GM13976 (cell line): ENCODE measurements around the gene CKLF.

Source experiments
- DNase-seq: peaks from one replicate; pipeline ENCODE4 v3.0.0; 2012; ENCODE audit warnings: low spot score
- in situ Hi-C: fragments of 300-500 bp; cut with MboI; formaldehyde crosslinking; loops from one replicate; pipeline ENCODE4 v1.12.0; 2022; ENCODE audit warnings: low sequenced_read_pairs, mixed read lengths, inconsistent platforms; ENCODE audit not compliant: unreplicated experiment
- TF ChIP-seq, protein P1 (sequence below): IDR thresholded peaks from 2 replicates; pipeline ENCODE4 v1.5.1; 2012; ENCODE audit warnings: borderline replicate concordance, mild to moderate bottlenecking; ENCODE audit not compliant: insufficient read depth; ENCODE audit errors: extremely low read depth, missing control alignments, control extremely low read depth

The CKLF gene

DNA sequence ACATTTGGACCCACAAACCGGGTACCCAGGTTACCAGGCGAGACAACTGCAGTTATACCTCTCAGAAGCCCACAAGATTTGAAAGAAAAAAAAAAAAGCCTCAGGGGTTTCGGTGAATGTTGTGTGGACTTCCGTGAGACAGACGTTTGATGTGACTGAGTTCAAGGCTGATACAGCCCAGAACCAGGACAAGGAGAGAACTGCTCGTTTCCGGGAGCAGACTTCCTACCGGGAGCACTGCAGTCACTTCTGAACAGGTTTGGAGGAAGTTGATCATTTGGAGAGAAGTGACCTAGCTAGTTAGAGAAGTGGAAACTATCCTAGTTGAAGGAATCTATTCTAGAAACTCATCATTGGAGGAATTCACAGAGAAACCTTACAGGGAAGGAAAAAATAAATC is 847 bp downstream of the CKLF start:
- TF ChIP-seq, protein P1, sequence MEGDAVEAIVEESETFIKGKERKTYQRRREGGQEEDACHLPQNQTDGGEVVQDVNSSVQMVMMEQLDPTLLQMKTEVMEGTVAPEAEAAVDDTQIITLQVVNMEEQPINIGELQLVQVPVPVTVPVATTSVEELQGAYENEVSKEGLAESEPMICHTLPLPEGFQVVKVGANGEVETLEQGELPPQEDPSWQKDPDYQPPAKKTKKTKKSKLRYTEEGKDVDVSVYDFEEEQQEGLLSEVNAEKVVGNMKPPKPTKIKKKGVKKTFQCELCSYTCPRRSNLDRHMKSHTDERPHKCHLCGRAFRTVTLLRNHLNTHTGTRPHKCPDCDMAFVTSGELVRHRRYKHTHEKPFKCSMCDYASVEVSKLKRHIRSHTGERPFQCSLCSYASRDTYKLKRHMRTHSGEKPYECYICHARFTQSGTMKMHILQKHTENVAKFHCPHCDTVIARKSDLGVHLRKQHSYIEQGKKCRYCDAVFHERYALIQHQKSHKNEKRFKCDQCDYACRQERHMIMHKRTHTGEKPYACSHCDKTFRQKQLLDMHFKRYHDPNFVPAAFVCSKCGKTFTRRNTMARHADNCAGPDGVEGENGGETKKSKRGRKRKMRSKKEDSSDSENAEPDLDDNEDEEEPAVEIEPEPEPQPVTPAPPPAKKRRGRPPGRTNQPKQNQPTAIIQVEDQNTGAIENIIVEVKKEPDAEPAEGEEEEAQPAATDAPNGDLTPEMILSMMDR, result no peak
- in situ Hi-C loops, result no loop called here
- no peak for DNase-seq

DNA sequence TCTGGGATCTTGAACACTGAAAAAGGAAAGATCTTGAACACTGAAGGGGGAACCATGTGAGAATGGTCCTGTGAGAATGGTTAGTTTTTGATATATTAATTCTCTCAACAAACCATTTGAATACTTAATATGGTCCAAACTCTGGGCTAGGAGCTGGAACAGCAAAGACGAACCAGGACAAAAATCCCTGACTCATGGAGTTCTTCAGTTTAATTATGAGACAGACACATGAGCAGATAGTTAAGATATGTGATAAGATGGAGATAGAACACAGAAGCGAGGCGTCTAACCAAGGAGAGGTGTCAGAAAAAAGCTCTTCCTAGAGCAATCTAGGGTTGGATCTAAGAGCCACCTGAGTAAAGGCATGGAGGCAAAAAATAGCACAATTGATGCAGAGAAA is 1.6 kb downstream of the CKLF start:
- in situ Hi-C loops, result no loop called here
- TF ChIP-seq, protein P1, result no peak
- no peak for DNase-seq

DNA sequence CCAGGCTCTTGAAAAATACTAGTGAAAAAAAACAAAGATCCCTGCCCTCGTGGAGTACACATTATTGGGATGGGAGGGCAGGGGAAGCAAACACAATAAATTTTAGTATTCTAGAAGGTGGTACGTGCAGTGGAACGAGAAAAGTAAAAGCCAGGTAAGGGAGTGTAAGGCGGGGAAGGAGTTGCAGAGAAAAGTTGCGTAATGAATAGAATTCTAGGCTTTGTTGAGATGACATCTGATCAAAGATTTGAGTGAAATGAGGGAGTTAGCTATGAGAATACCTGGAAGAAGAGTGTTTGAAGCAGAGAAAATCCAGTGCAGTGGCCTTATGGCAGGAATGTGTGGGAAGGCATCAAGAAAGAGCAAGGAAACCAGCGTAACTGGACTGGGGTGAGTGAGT is 2.1 kb downstream of the CKLF start:
- DNase-seq, result no peak
- TF ChIP-seq, protein P1, result no peak
- in situ Hi-C loops, result no loop called here

DNA sequence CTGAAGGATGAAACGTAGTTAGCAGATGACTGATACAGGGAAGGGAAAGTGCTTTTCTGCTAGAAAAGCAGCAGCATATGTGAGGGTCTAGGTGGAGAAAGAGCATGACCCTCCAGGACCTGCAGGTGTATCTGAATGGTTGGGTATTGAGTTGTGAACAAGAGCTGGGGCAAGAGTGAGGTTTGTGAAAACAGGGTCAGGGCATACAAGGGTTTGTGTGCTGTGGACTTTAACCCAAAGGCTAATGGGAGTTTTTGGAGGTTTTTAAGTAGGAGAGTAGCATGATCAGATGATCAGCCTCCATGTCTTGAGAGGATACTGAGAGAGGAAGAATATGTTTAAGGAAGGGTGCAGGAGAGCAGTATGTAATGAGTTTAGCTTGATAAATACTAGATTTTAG is 7.7 kb downstream of the CKLF start:
- TF ChIP-seq, protein P1, result no peak
- in situ Hi-C loops, result no loop called here
- DNase-seq, result no peak

DNA sequence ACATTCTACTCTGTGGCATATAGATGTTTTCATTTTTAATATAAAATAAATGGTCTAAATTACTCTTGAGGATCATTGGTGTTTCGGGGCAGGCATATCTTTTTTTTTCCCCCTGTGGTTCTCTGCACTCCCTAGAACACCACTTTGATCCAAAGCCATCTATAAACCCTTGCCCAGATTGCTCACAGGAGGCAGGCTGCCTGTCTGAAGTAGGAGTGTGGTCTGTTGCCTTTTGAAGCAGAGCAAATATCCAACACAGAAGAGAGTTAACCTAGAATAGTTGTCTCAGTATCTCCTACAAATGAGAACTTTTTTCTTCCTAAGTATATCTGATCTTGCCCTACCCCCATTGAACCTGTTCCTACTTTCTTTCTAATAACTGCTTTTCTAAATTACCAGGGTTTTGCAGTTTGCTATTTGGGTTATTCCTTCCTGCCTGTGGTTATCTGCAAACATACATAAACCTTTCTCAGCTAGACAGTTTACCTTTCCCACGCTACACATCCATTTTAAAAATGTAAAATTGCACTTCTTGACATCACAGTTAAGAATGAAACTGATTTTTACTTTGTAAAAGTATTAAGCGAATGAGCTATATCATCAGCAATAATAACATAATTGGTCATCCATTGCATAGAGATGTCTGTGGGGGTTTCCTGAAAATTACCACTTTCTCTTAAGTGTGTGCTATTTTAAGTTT is 9.2 kb downstream of the CKLF start:
- in situ Hi-C loops, result no loop called here
- TF ChIP-seq, protein P1, result no peak
- DNase-seq, result no peak

DNA sequence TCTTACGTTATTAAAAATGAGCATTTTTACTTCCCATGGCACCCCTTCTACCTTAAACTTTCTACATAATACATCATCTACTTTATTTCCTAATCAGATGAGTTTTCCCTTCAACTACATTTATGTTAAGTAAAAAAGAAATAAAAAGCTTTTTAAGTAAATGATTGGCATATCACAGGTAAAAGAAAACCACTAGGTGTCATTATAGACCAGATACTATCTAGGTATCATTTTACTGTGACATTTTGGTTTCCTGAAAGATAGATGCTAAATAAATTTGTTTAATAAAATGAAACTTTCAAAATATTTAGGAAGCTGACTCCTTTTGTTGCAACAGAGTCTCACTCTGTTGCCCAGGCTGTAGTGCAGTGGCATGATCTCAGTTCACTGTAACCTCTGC is 10.0 kb downstream of the CKLF start:
- DNase-seq, result no peak
- TF ChIP-seq, protein P1, result no peak
- in situ Hi-C loops, result no loop called here
